ENCODE results near the gene NAA80.
A peak's percentile ranks its signal among the peaks of the same experiment; 100 is the strongest.
"Not testable (repeated sequence)": the region's sequence is repeated elsewhere in the genome, so short reads cannot be mapped to it uniquely, and the experiment has no call there.

NAA80 gene

DNA sequence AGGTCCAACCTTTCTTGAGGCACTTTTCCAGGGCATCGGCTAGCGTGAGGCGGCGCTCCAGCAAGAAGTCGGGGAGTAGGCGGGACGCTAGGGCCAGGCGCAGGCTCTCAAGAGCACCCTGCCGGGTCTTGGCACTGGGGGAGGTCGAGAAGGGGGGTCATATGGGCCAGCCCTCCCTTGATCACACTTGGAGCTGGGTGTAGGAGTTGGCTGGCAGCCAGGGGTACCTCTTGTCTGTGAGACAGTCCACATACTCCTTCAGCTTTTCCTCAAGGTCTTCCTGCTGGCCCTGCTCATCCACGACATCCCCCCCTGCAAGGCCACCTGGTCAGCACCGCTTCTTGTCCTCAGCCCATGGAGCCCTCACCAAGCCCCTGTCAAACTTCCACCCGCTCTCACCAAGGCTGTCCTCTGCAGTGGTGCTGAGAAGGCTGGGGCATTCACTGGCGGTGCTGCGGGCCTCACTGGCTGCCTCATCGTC is 9.0 kb downstream of the NAA80 start:
- DNase-seq (ENCODE audit: low read depth in 2 of 2), result no peak

DNA sequence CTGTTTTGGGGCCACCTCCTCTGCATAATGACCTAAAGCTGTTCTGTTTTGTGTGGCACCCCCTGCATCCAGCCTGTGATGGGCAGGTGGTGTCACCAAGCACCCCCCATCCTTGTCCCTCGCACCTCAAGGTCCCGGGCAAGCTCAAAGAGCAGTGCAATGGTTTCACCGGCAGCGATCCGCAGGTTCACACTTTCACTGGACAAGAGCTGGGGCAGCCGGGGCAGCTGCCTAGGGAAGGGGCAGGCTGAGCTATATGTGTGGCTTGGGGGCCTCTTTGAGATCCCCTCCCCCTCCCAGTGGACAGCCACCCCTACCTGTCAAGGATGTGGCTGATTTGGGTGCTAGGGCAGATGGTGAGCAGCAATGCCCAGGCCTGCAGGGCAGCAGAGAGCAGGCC is 10.1 kb downstream of the NAA80 start:
- DNase-seq (ENCODE audit: low read depth in 2 of 2), result no peak

DNA sequence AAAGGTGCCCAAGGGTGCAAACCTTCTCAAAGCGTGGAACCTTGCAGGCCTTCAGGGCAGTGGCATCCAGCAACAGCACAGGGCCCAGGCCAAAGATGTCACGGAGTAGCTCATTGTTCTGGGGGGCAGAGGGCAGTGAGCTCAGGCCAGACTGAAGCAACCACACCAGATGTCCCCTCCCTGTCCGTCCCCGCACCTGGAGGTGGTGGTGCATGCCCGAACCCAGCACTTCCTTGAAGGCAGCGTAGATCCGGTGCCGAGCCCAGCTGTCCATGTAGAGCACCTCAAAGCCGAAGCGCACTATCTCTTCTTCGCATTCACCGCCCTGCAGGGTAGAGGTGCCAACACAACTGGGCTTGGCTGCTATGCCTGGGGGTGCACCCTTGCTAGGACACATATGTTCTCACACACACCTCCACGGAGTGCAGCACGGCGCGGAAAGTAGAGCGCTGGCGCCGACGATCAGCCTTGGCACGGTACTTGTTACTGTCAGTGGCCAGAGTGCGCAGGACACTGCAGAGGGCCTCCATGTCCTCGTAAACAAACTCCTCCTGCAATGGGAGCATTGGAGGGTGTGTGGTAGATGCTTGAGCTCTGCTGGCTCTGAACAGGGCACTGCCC is 10.7 kb downstream of the NAA80 start:
- no peak for DNase-seq (ENCODE audit: low read depth in 2 of 2)

DNA sequence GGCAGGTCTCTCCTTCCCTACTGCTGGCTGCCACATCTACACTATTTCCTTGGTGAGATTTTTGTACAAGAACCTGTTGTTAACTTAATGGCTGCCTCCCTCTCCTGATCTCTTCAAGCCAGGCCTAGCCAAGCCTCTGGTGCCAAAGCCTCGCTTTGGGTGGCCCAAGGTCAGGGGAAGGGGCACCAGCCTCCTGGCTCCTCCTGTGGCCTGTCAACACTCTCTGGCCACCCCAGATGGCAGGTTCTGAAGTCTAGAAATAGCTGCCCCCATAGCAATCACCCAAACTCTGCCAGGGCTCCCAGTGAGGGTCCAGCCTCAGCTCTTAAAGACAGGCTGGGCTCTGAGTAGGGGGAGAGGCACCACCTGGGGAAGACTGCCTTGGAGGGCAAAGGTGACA is 11.9 kb downstream of the NAA80 start:
- no peak for DNase-seq (ENCODE audit: low read depth in 2 of 2)

DNA sequence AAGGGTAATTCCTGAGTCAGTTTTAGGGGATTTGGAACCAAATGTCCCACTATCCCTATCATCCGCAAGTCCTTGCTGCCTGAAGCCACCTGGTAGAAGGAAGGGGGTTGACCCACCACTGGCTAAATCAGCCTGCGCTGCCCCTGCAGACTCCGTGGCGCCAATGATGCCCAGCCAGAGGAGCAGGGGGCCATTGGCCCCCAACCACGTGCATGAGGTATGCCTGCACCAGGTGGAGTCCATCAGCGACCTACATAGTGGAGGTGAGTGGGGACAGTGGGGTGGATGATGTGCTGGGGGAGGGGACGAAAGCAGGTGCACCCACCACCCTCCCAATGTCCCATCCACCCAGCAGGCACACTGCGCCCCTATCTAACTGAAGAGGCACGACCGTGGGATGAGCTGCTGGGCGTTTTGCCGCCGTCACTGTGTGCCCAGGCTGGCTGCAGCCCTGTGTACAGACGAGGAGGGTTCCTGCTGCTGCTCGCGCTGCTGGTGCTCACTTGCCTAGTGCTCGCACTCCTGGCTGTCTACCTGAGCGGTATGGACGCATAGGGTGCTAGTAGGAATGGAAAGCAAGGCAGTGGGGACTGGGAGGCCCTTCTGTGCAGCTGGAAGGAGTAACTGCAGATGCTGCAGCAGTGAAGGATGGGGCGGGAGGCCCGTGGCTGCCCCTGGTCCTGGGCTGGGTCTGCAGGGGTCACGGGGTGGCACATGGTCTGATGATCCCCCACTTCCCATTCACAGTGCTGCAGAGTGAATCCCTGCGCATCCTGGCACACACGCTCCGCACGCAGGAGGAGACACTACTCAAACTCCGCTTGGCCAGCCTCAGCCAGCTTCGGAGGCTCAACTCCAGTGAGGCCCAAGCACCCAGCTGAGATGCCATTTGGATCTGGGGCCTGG is 12.6 kb downstream of the NAA80 start:
- no peak for DNase-seq (ENCODE audit: low read depth in 2 of 2)

DNA sequence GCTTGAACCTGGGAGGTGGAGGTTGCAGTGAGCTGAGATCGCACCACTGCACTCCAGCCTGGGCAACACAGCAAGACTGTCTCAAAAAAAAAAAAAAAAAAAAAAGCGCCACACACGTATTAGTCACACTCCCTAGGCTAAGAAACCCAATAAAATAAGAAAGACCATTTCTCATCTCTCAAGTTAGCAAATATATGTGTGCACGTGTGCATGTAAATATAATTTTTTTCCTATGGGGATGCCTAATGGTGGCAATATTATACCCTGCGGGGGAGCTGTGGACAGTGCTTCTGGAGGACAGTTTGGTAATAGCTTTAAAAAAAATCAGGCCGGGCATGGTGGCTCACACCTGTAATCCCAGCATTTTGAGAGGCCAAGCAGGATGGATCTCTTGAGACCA is 15.1 kb downstream of the NAA80 start:
- not testable (repeated sequence) for DNase-seq (ENCODE audit: low read depth in 2 of 2)

DNA sequence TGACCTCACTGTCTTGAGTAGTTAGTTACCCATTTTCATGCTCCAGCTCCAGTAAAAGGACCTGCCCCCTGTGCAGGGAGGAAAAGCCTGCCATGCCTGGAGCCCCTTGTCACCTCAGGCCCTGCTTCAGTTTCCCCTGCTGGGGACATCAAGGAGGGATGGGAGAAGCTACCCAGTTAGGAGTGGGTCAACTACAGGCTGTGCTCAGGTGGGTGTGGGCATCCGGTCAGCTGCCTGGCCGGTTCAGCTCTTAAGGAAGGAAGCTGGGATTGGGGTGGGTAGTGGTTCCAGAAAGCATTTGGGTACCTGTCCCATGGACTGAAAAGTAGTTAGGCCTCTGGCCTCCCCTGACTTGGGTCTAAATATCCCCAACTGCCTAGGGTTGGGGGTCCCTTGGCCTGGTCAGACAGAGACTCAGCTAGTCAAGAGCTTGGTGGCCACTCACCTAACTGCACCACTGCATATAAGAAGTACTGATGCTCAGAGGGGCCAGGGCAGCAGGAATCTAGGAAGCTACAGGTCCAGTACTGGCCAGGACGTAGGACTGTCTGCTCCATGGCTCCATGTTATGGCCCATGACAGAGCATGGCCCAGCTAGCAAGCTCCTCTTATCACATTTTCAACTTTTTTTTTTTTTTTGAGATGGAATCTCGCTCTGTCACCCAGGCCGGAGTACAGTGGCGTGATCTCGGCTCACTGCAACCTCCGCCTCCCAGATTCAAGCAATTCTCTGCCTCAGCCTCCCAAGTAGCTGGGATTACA is 19.8 kb downstream of the NAA80 start:
- DNase-seq (ENCODE audit: low read depth in 2 of 2), result no peak

DNA sequence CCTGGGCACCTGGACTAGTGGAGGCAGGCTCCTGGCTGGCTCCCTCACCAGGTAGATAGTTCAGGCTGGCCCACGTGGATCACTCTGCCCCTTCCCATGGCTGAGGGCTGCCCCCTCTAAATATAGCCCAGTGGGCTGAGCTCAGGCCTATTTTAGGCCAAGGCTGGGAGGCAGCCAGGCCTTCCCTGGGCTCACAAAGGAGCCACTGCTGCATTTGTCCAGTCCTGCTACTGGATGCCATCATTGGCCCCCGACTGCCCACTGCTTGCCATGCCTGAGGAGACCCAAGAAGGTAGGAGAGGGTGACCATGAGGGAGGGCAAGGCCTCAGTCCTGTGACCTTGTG is 20.4 kb downstream of the NAA80 start, which contains the start of gene LSMEM2:
Gene LSMEM2 (plus strand): TSS at position 208 of the 345 bp plus-strand sequence. CDS start 27 bp downstream, at position 235.
- DNase-seq (ENCODE audit: low read depth in 2 of 2), result no peak

DNA sequence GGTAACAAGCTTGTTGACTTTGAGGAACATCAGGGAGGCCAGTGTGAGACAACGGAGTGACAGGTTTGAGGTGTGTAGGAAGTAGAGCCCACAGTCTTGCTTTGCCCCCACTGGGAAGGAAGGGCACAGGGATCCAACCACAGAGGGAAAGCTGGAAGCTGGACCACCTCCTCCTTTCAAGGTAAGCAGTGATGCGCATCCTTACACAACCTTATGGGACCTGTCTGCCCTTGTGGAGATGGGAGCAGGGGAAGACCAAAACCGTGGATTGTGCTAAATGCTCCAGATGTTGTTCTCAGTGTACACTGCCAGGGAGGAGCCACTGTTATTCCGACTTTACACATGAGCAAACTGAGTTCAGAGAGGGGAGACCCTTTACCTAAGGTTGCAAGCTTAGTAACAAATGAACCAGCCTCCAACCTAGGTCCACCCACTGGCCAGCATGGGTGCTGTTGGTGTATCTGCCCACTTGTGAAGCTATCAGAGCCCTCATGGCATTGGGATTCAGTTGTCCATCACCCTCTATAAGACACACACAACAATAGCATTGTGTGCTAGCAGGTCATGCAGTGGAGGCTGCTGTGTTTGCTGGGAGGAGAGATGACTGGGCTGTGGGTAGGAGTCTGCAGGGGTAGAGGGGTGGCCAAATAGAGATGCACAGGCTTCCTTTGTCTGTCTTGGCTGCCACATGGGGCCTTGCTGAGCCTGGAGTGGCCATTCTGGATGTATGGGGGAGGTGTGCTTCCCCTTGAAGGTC is 20.9 kb downstream of the NAA80 start:
- no peak for DNase-seq (ENCODE audit: low read depth in 2 of 2)

DNA sequence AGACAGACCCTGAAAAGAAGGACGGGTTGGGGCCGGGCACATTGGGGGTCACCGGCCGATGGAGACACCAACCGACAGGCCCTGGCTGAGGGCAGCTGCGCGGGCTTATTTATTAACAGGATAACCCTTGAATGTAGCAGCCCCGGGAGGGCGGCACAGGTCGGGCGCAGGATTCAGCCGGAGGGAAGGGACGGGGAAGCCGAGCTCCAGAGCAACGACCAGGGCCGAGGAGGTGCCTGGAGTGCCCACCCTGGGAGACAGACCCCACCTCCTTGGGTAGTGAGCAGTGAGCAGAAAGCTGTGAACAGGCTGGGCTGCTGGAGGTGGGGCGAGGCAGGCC is 22.5 kb downstream of the NAA80 start:
- DNase-seq (ENCODE audit: low read depth in 2 of 2), result no peak

DNA sequence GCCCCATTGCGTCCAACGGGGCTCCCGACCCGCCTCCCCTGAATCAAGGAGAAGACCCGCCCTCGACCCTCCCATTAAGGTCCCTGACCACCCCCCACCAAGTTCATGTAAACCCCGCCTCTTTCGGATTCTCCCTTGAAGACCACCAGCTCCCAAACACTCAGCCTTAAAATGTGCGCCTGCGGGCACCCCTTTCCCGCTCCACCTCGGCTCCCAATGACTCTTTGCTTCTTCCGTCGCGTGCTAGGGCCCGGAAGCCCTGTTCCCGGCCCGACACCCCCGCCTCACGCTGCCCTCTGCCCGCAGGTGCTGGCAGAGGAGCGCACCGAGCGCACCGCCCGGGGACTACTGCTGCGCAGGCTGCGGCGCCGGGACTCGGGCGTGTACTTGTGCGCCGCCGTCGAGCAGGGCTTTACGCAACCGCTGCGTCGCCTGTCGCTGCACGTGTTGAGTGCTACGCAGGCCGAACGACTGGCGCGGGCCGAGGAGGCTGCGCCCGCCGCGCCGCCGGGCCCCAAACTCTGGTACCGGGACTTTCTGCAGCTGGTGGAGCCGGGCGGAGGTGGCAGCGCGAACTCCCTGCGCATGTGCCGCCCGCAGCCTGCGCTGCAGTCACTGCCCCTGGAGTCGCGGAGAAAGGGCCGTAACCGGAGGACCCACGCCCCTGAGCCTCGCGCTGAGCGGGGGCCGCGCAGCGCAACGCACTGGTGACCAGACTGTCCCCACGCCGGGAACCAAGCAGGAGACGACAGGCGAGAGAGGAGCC is 23.0 kb downstream of the NAA80 start:
- DNase-seq (ENCODE audit: low read depth in 2 of 2), result no peak

DNA sequence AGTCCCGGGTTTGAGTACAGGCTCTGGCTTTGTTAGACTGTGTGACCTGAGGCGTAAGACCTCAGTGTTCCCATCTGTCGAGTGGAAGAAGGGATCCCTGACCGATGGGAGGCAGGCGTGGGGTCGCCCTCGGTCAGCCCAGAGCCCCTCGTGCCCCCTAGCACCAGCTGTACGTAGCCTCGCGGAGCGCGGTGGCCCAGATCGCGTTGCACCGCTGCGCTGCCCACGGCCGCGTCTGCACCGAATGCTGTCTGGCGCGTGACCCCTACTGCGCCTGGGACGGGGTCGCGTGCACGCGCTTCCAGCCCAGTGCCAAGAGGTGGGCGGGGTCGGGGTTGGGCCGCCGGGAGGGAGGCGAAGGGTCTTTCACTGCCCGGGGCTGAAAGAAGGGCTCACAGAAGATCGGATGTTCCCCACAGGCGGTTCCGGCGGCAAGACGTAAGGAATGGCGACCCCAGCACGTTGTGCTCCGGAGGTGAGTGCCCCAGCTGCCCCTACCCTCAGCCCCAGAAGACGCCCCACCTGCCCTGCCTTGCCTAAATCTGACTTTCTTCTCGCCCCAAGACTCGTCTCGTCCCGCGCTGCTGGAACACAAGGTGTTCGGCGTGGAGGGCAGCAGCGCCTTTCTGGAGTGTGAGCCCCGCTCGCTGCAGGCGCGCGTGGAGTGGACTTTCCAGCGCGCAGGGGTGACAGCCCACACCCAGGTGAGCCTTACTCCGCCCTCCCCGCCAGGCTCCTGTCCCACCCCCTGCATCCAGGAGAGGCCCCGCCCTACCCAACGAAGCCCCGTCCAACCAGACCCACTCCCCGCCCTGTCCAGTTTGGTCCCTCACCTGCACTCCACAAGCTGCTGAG is 23.8 kb downstream of the NAA80 start:
- no peak for DNase-seq (ENCODE audit: low read depth in 2 of 2)

DNA sequence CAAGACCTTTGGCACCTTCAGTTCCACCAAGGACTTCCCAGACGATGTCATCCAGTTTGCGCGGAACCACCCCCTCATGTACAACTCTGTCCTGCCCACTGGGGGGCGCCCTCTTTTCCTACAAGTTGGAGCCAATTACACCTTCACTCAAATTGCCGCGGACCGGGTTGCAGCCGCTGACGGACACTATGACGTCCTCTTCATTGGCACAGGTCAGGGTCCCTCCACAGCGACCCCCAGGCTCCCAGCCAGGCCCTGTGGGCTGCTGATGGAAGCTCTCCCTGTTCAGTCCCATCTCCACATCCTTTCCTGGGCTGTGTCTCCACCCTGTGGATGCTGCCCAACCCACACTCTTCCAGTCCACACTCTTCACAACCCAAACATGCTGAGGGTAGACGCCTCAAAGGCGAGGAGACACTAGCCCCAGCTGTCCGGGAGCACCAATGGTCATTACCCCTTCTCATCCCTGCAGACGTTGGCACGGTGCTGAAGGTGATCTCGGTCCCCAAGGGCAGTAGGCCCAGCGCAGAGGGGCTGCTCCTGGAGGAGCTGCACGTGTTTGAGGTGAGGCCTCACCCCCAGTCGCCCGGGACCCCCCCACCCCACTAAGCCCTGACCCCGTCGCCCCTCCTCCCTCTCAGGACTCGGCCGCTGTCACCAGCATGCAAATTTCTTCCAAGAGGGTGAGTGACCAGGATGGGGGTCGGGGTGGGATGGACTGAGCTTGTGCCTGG is 24.7 kb downstream of the NAA80 start:
- DNase-seq (ENCODE audit: low read depth in 2 of 2), result peak in 1 of 2 donors; percentile 55

DNA sequence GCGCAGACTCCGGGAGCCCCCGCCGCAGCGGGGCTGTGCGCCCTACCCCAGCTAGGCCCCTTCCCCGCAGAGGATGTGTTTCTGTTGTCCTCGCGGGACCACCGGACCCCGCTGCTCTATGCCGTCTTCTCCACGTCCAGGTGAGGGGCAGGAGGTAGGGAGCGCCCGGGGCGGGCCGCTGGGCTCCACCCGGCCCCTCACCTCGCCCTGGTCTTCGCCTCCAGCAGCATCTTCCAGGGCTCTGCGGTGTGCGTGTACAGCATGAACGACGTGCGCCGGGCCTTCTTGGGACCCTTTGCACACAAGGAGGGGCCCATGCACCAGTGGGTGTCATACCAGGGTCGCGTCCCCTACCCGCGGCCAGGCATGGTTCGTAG is 25.5 kb downstream of the NAA80 start:
- no peak for DNase-seq (ENCODE audit: low read depth in 2 of 2)

DNA sequence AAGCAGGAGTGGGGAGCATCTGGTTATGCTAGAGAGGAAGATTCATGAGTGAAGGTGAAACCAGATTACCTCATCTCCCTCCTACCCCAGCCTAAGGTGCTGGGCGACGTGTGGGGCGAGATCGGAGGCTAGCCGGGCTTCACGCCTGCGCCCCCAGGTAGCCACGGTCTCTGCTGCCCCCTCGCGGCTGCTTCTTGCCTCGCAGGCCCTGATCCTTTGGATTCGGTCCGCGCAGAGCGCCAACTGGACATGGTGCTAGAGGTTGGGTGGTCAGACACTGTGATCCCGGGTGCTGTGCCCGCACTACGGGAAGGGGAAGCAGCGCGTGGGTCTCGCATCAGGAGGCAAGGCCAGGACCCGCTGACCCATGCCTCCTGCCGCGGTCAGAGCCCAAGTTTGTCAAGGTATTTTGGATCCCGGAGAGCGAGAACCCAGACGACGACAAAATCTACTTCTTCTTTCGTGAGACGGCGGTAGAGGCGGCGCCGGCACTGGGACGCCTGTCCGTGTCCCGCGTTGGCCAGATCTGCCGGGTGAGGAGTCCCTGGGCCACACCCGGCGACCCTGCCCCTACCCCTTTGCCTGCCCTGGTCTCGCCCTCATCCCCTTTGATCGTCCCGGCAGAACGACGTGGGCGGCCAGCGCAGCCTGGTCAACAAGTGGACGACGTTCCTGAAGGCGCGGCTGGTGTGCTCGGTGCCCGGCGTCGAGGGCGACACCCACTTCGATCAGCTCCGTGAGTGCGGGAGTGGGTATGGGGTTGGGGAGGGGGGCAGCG is 26.1 kb downstream of the NAA80 start:
- DNase-seq (ENCODE audit: low read depth in 2 of 2), result peak; percentile 73 to 86

DNA sequence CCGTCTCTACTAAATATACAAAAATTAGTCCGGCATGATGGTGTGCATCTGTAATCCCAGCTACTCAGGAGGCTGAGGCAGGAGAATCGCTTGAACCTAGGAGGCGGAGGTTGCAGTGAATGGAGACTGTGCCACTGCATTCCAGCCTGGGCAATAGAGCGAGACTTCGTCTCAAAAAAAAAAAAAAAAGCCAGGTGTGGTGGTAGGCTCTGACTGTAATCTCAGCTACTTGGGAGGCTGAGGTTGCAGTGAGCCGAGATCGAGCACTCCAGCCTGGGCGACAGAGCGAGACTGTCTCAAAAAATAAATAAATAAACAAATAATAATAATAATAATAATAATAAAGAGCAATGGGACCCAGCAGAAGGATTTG is 26.7 kb downstream of the NAA80 start:
- DNase-seq (ENCODE audit: low read depth in 2 of 2), result not testable (repeated sequence)

DNA sequence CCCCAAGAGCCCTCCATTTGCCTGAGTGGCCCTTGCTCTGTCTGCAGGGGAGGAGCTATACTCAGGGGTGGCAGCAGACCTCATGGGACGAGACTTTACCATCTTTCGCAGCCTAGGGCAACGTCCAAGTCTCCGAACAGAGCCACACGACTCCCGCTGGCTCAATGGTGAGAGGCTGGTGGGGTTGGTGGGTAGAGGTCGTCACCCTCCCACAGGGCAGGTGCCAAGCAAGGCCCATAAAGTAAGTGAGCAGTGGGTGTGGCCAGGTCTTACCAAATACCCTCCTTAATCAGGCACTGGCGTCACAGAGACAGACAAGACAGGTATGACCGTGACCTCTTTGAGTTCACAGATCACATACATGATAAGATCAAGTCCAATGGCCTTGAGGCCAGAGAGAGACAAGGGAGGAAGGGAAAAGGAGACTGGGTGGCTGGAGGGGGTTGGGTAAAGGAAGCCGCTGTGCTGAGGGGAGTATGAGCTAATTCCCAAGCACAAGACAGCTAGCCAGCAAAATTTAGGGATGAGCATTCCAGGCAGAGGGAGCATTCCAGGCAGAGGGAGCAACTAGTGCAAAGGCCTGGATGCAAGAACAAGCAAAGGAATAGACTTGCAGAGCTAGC is 27.8 kb downstream of the NAA80 start:
- no peak for DNase-seq (ENCODE audit: low read depth in 2 of 2)

Measured in stimulated activated CD8-positive, alpha-beta memory T cell treated with anti-CD3 and anti-CD28 coated beads, Interleukin-7, amount 100 ng/mL, for 1 hour (primary cell).